OCI-LY7 (cell line): ENCODE measurements around the gene BSX. TPM values are rescaled to one million over a fixed set of nuclear protein-coding genes. Genes with fewer than 3 reads are reported as not detected.

Experiments used
- BruUV-seq: library from RNA; stranded (reverse); fragments of 400-500 nt; replicated peaks from 2 replicates; lab custom pipeline; 2021; lab: Mats Ljungman, UMichigan
- CTCF ChIA-PET: fragments of 300-600 bp; sonication (Branson Sonifier 250); formaldehyde crosslinking; loops from one replicate; lab custom pipeline; 2022; ENCODE audit warnings: antibody characterized with exemption; ENCODE audit not compliant: unreplicated experiment; lab: Charles Lee
- POLR2A ChIA-PET: fragments of 300-600 bp; sonication (Branson Sonifier 250); formaldehyde crosslinking; loops from one replicate; lab custom pipeline; 2022; ENCODE audit warnings: antibody characterized with exemption; lab: Charles Lee
- DNase-seq: peaks from one replicate; pipeline ENCODE4 v3.0.0-alpha.2; 2015; ENCODE audit warnings: low spot score
- H2AFZ ChIP-seq: fragments of 200-600 bp; sonication (generic), shearing (Covaris generic); 2 replicates; pipeline ENCODE4 v1.6.1; 2014; ENCODE audit warnings: mild to moderate bottlenecking, antibody characterized with exemption, low read length, moderate library complexity
- H3K27ac ChIP-seq: fragments of 200-600 bp; sonication (generic); 2 replicates; pipeline ENCODE4 v1.5.1; 2014; ENCODE audit warnings: mixed run types, low read depth, mild to moderate bottlenecking, moderate library complexity, low read length, inconsistent platforms; ENCODE audit not compliant: poor library complexity, severe bottlenecking
- H3K36me3 ChIP-seq: fragments of 200-600 bp; sonication (generic); 2 replicates; pipeline ENCODE4 v1.6.1; 2014; ENCODE audit warnings: mild to moderate bottlenecking, antibody characterized with exemption, low read length, moderate library complexity, mixed read lengths; ENCODE audit not compliant: insufficient read depth
- H3K4me1 ChIP-seq: fragments of 200-600 bp; sonication (generic); 2 replicates; pipeline ENCODE4 v1.5.1; 2014; ENCODE audit warnings: mild to moderate bottlenecking, low read length; ENCODE audit not compliant: insufficient read depth, poor library complexity, severe bottlenecking
- H3K4me2 ChIP-seq: fragments of 200-600 bp; sonication (generic); 2 replicates; pipeline ENCODE4 v1.6.1; 2014; ENCODE audit warnings: mild to moderate bottlenecking, low read length
- H3K4me3 ChIP-seq: fragments of 200-600 bp; sonication (generic); 2 replicates; pipeline ENCODE4 v1.5.1; 2014; ENCODE audit warnings: mild to moderate bottlenecking, low read depth, low read length; ENCODE audit not compliant: poor library complexity, severe bottlenecking
- H3K79me2 ChIP-seq: fragments of 200-600 bp; sonication (generic); 2 replicates; pipeline ENCODE4 v1.6.1; 2016; ENCODE audit warnings: low read depth, mild to moderate bottlenecking, low read length, moderate library complexity, mixed read lengths; ENCODE audit not compliant: insufficient read depth
- H3K9me2 ChIP-seq: fragments of 200-600 bp; sonication (generic); 2 replicates; pipeline ENCODE4 v1.6.1; 2016; ENCODE audit warnings: mild to moderate bottlenecking, low read length, mixed read lengths; ENCODE audit not compliant: insufficient read depth
- H3K9me3 ChIP-seq: fragments of 200-600 bp; sonication (generic); 2 replicates; pipeline ENCODE4 v1.6.1; 2014; ENCODE audit warnings: mild to moderate bottlenecking, mixed run types, low read length, mixed read lengths
- H4K20me1 ChIP-seq: fragments of 200-600 bp; sonication (generic); 2 replicates; pipeline ENCODE4 v1.6.1; 2014; ENCODE audit warnings: mild to moderate bottlenecking, antibody characterized with exemption, low read length, moderate library complexity, mixed read lengths; ENCODE audit not compliant: insufficient read depth
- CTCF ChIP-seq: fragments of 200-600 bp; sonication (generic); conservative IDR thresholded peaks from 2 replicates; pipeline ENCODE4 v1.5.1; 2014; ENCODE audit warnings: mild to moderate bottlenecking, antibody characterized with exemption, low read length, moderate library complexity, mixed read lengths
- EZH2phosphoT487 ChIP-seq: fragments of 200-600 bp; sonication (generic); IDR thresholded peaks from 2 replicates; pipeline ENCODE4 v1.6.1; 2018; ENCODE audit warnings: low read depth, borderline replicate concordance, mild to moderate bottlenecking, mixed run types, antibody characterized with exemption, low read length, moderate library complexity, mixed read lengths
- intact Hi-C: fragments of 100-400 bp; cut with micrococcal nuclease; formaldehyde crosslinking; loops from one replicate; pipeline ENCODE4 v1.10.0; 2022; ENCODE audit not compliant: unreplicated experiment
- total RNA-seq, 2 experiments: library from RNA; depleted of rRNA in 1 of 2; stranded (reverse); fragments of >200 nt in 1 of 2; shearing (Covaris generic) in 1 of 2; gene quantifications; 2 replicates each; pipeline ENCODE4 v1.2.3, GENCODE V29; 2014 to 2022

Gene BSX
- total RNA-seq, 2 experiments from 2014 or later, result not detected

GRCh38 chr11:122977470-122978298 lies 4.0 kb downstream of the BSX start:
- intact Hi-C loops, result no loop called here
- H4K20me1 ChIP-seq, result no peaks in the 10 kb centered on the region
- no peaks in the 10 kb centered on the region for H3K9me2 ChIP-seq
- H3K9me3 ChIP-seq, result no peaks in the 10 kb centered on the region
- H3K4me2 ChIP-seq, result no peak overlapping the region
- BruUV-seq, result no TSS peak
- no peak overlapping the region for H3K27ac ChIP-seq
- H3K36me3 ChIP-seq, result no peaks in the 10 kb centered on the region
- no peak for DNase-seq
- CTCF ChIA-PET, result no interaction called here
- H2AFZ ChIP-seq, result no peak overlapping the region
- TF ChIP-seq EZH2phosphoT487 (no peak), CTCF (no peak)
- no peak overlapping the region for H3K4me3 ChIP-seq
- H3K4me1 ChIP-seq, result no peaks in the 10 kb centered on the region
- H3K79me2 ChIP-seq, result no peaks in the 10 kb centered on the region
- POLR2A ChIA-PET, result no interaction called here

GRCh38 chr11:122976734-122977469 lies 4.7 kb downstream of the BSX start:
- TF ChIP-seq EZH2phosphoT487 (no peak), CTCF (no peak)
- intact Hi-C loops, result no loop called here
- no peaks in the 10 kb centered on the region for H3K79me2 ChIP-seq
- DNase-seq, result no peak
- H4K20me1 ChIP-seq, result no peaks in the 10 kb centered on the region
- no peaks in the 10 kb centered on the region for H3K9me2 ChIP-seq
- no peaks in the 10 kb centered on the region for H3K9me3 ChIP-seq
- H3K36me3 ChIP-seq, result no peaks in the 10 kb centered on the region
- H3K4me1 ChIP-seq, result no peaks in the 10 kb centered on the region
- H3K4me2 ChIP-seq, result no peak overlapping the region
- H3K27ac ChIP-seq, result no peak overlapping the region
- CTCF ChIA-PET, result no interaction called here
- POLR2A ChIA-PET, result no interaction called here
- no peak overlapping the region for H2AFZ ChIP-seq
- BruUV-seq, result no TSS peak
- H3K4me3 ChIP-seq, result no peak overlapping the region
